H1 (cell line): ENCODE results near the gene RAVER2. TPM values are rescaled to one million over a fixed set of nuclear protein-coding genes. Genes with fewer than 3 reads are reported as not detected.

ENCODE experiments used
- ATF2 ChIP-seq: IDR thresholded peaks from 2 replicates; pipeline ENCODE4 v1.6.1; 2012; ENCODE audit warnings: low read length, inconsistent platforms
- E2F6 ChIP-seq: IDR thresholded peaks from 2 replicates; pipeline ENCODE4 v1.6.1; 2012; ENCODE audit warnings: inconsistent platforms
- JUN ChIP-seq: IDR thresholded peaks from 2 replicates; pipeline ENCODE4 v1.6.1; 2011; ENCODE audit warnings: low read depth, mild to moderate bottlenecking, improper control_type of control experiment, low read length
- JUND ChIP-seq: IDR thresholded peaks from 2 replicates; pipeline ENCODE4 v1.6.1; 2011; ENCODE audit warnings: mild to moderate bottlenecking, improper control_type of control experiment, low read length
- RFX5 ChIP-seq: IDR thresholded peaks from 2 replicates; pipeline ENCODE4 v1.6.1; 2011; ENCODE audit warnings: low read depth, low read length, improper control_type of control experiment, borderline replicate concordance
- polyA plus RNA-seq, 7 experiments: library from polyadenylated mRNA; depleted of rRNA in 3 of 7; stranded (reverse) in 5 of 7; unstranded in 2 of 7; fragments of >200 nt in 5 of 7; fragments of 200-250 nt in 2 of 7; gene quantifications; 1 replicate in 5 of 7; 2 replicates in 1 of 7; 4 replicates in 1 of 7; pipeline versions ENCODE4 v1.2.1 to v1.2.3, GENCODE V29; 2011 to 2013; ENCODE audit warnings: missing spikeins in 2 of 7, mixed read lengths in 2 of 7
- total RNA-seq: library from RNA; stranded (reverse); fragmentation: NEBNext Ultra II Directional; extraction: Animal tissue kit (Norgen Biotek cat#: 25700); gene quantifications from 2 replicates; pipeline ENCODE4 v1.2.1, GENCODE V29; 2021

RAVER2 gene
- total and polyA plus RNA-seq, 2 of the 8 experiments (the other 6 are each of a cell fraction or from before 2014, with no cell fraction given): 10.5 to 19.5 TPM

GRCh38 chr1:64826991-64827390 is 82.1 kb downstream of the RAVER2 start (continued):
- TF ChIP-seq JUND: no peak
- no peak for TF ChIP-seq ATF2
- no peak for TF ChIP-seq E2F6
- no peak for TF ChIP-seq JUN
- TF ChIP-seq RFX5: no peak
- TF ChIP-seq, all 59 proteins: peak for 0
